ENCODE data around the gene SRMS.
A peak's percentile ranks its signal among the peaks of the same experiment; 100 is the strongest.
"Not testable (repeated sequence)": the region's sequence is repeated elsewhere in the genome, so short reads cannot be mapped to it uniquely, and the experiment has no call there.

SRMS gene

DNA sequence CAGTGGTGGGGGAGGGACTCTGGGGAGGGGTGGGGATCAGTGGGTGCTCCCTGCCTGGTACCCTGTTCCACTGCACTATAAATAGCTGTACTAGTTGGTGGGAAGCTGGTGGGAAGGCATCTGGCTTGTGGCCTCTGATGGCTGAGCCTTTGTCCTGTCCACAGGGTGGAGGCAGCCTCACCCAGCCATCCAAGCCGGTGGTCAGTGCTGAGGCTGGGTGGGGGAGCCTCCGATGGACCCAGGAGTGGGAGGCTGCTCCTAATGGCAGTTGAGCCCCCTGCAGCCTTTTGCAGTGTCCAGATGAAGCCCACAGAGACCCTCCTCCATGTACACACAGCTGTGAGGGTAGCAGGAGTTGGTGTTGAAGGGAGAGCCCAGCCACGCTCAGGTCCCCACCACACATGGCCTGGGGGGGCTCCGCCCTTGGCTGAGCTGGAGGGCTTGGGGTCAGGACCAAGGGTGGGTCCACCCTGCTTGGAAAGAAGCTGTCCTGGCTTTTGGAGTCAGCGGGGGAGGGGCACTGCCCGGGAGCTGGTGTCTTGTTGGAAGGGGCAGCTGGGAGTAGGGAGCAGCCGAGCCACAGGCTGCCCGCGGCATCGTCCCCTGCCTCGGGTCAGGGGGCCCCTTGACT, 24.5 kb downstream of the SRMS start:
- Mint-ChIP-seq H3K4me3 (peak overlapping the region; percentile 17 to 90), H3K36me3 (peaks cover 20 to 30% of the 10 kb centered on the region in 2 donors), H3K4me1 (peaks cover 22 to 60% of the 10 kb centered on the region in 2 donors), H3K27me3 (no peaks in the 10 kb centered on the region), H3K27ac (peak overlapping the region; percentile 60), H3K9me3 (peaks cover 5 to 6% of the 10 kb centered on the region in 2 donors)
- no peak for ATAC-seq (replicated peaks)
- DNase-seq, result no peak

DNA sequence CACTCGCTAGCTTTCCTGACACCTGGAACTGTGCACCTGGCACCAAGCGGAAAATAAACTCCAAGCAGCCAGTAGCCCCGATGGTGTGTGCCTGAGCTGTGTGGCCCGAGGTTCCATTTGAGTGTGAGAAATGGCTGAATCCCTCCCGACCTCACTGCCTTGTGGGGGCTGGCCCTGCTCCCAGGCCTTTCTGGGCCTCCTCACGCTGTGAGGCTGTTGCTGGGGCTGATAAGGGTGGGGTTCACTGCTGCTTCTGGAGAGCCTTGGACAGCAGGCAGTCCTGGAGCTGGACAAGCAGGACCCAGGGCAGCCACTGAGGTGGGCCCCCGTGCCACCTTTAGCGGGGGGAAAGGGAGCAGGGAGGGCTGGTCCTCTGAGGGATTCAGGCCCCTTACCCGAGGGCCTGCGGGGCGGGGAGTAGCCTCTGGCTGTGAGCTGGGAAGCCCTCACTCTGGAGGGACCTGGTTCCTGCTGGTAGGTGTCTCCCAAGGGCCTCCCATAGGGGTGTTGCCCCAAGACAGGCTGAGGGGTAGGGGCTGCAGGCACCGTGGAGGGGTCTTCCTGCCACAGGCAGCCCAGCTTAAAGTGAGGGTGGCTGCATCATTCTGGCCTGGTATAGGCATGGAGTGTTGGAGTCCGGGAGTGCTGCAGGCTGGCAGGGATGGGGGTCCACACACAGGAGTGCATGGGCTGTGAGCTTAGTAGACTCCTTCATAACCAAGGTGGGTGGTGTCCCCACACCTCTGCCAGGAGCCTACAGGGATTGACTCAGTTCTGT, 25.3 kb downstream of the SRMS start:
- Mint-ChIP-seq H3K4me1 (peaks cover 22 to 60% of the 10 kb centered on the region in 2 donors), H3K9me3 (peaks cover 5 to 6% of the 10 kb centered on the region in 2 donors), H3K36me3 (peaks cover 20 to 30% of the 10 kb centered on the region in 2 donors), H3K27me3 (no peaks in the 10 kb centered on the region), H3K4me3 (peak overlapping the region; percentile 63 to 90), H3K27ac (peak overlapping the region; percentile 90)
- no peak for DNase-seq
- ATAC-seq (replicated peaks), result no peak

GRCh38 chr20:63521602-63522001, 25.9 kb downstream of the SRMS start:
- H3K27ac Mint-ChIP-seq, result peak overlapping the region; percentile 79
- H3K27me3 Mint-ChIP-seq, result no peaks in the 10 kb centered on the region
- ATAC-seq (replicated peaks), result no peak
- H3K36me3 Mint-ChIP-seq, result peaks cover 20 to 30% of the 10 kb centered on the region in 2 donors
- H3K4me1 Mint-ChIP-seq, result peaks cover 22 to 54% of the 10 kb centered on the region in 2 donors
- peak overlapping the region; percentile 89 to 90 for H3K4me3 Mint-ChIP-seq
- H3K9me3 Mint-ChIP-seq, result peaks cover 5 to 6% of the 10 kb centered on the region in 2 donors
- DNase-seq, result no peak

- H3K4me3 Mint-ChIP-seq, result peak overlapping the region; percentile 89 to 90
- H3K36me3 Mint-ChIP-seq, result peaks cover 20 to 30% of the 10 kb centered on the region in 2 donors
- H3K9me3 Mint-ChIP-seq, result peaks cover 5 to 6% of the 10 kb centered on the region in 2 donors
- H3K27ac Mint-ChIP-seq, result peak overlapping the region; percentile 79
- no peaks in the 10 kb centered on the region for H3K27me3 Mint-ChIP-seq
- DNase-seq (peak; percentile 66), ATAC-seq (replicated peaks) (peak; percentile 72 to 75)
- peaks cover 22 to 49% of the 10 kb centered on the region in 2 donors for H3K4me1 Mint-ChIP-seq
Observed at GRCh38 chr20:63520934-63521601, 26.5 kb downstream of the SRMS start.

DNA sequence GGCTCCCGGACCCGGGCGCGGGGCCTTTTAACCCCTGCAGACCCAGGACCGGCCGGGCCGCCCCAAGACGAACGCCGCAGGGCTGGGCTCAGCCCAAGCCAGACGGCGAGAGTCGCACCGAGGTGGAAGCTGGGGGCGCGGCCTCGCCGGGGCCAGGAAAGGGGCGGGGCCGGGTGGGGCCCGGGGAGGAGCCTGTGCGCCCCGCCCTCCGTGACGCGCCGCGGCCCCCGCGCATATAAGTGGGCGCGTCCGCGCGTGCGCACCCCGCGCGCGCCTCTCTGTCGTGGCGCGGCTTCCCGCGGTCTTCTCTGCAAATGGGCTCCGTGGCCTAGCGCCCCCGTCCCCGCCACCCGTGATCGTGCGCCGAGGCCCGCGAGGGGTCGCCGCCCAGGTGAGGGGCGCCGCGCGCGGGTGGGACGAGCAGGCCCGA, 27.0 kb downstream of the SRMS start, which contains the start of gene PPDPF:
Gene PPDPF (plus strand): TSS at position 262 of the 430 bp plus-strand sequence. CDS start 544 bp downstream, outside the sequence.
- Mint-ChIP-seq H3K27ac (peak within 1 kb of the TSS; percentile 79), H3K27me3 (no peaks in the 10 kb centered on the region), H3K4me1 (peaks cover 19 to 43% of the 10 kb centered on the region in 2 donors), H3K9me3 (peaks cover 5 to 6% of the 10 kb centered on the region in 2 donors), H3K36me3 (peaks cover 20 to 30% of the 10 kb centered on the region in 2 donors), H3K4me3 (peak within 1 kb of the TSS; percentile 89 to 90)
- ATAC-seq (replicated peaks) (peak; percentile 84), DNase-seq (peak; percentile 78)

GRCh38 chr20:63519668-63520503, 27.7 kb downstream of the SRMS start:
- DNase-seq (no peak), ATAC-seq (replicated peaks) (peak; percentile 54 to 62)
- Mint-ChIP-seq H3K27me3 (peaks cover 0 to 4% of the 10 kb centered on the region in 2 donors), H3K4me1 (peaks cover 16 to 38% of the 10 kb centered on the region in 2 donors), H3K27ac (peak overlapping the region; percentile 31), H3K9me3 (peaks cover 5 to 8% of the 10 kb centered on the region in 2 donors), H3K36me3 (peaks cover 20 to 30% of the 10 kb centered on the region in 2 donors), H3K4me3 (peak overlapping the region; percentile 77 to 87)

DNA sequence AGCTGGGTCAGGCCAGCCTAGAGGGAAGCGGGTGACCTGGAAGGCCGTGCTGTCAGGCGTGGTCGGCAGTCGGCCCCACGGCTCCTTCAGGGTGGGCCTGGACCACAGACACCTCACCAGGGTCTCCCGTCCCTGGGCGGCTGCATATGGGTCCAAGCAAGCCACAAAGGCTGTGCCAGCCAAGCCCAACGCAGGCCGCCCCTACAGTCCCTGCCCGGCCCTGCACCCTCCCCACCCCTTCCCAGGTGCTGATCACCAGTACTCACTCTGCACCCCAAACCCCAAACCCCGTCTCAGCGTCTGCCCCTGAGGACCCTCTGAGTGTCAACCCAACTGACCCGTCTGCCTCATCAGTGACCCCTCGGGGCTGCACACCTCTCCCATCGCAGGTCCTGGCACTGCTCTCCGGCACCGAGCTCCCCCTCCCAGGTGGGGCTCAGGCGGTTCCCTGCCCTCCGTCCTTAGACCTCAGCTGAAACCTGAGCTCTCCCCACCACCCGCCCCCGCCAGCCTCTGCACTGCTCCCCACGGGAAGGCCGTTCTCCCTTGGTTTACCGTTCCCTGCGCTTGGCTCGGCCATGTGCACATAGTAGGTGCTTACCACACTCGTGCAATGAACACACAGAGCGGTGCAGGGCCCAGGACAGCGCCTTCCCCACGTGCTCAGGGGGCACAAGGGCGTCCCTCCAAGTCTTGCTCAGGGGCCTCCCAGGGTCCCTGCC, 28.4 kb downstream of the SRMS start:
- peaks cover 8 to 10% of the 10 kb centered on the region in 2 donors for H3K9me3 Mint-ChIP-seq
- peaks cover 0 to 4% of the 10 kb centered on the region in 2 donors for H3K27me3 Mint-ChIP-seq
- H3K36me3 Mint-ChIP-seq, result peaks cover 18 to 29% of the 10 kb centered on the region in 2 donors
- no peak for DNase-seq
- peak overlapping the region; percentile 77 to 87 for H3K4me3 Mint-ChIP-seq
- ATAC-seq (replicated peaks), result no peak
- H3K4me1 Mint-ChIP-seq, result peaks cover 15 to 30% of the 10 kb centered on the region in 2 donors
- H3K27ac Mint-ChIP-seq, result peak overlapping the region; percentile 25

- Mint-ChIP-seq H3K4me3 (no peak overlapping the region), H3K4me1 (peaks cover 12 to 24% of the 10 kb centered on the region in 2 donors)
- no peak for DNase-seq
Observed at GRCh38 chr20:63518351-63518861, 29.1 kb downstream of the SRMS start.

DNA sequence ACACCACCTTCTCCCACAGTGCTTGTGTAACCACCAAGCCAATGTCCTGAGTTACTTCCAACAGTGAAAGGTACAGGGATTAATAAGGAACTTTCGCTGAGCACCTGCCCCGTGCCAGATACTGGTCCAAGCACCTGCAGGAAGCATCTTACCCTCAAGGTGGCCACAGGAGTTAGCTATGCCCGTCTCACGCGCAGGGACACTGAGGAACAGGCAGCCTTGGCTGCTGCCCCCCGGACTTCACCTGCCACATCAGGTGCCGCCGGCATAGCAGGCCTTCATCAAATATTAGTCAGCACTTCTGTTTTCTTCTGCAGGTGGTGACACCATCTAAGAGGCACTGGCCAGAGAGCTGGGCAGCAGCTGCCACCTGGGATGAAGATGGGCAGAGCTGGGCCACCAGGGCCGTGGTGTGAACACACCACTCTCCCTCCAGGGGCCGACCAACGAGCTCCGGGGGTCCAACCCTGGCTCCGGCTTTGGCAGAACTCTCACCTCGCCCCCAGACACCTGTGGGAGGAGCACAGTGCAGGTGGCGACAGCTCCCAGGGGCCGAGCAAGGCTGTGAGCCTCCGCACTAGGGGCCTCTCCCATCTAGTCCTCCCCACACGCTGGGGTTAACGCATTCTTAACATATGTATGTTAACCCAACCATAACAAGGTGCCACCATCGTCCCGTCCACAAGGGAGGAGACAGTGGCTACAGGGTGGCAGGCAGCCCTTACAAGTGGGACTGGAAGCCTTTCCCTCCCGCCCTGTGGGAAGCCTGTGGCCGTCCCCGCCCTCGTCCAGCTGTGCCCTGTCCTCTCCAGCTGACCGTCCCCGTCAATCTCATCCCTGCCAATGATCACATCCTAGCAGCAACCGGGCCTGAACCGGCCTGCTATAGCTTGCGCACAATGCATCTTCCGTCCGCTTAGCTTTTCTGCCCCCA, 29.9 kb downstream of the SRMS start:
- DNase-seq, result no peak
- no peak overlapping the region for H3K27ac Mint-ChIP-seq
- peaks cover 10 to 14% of the 10 kb centered on the region in 2 donors for H3K27me3 Mint-ChIP-seq

More at GRCh38 chr20:63518351-63518861, 29.1 kb downstream of the SRMS start:
- Mint-ChIP-seq H3K27me3 (peaks cover 3 to 6% of the 10 kb centered on the region in 2 donors), H3K27ac (no peak overlapping the region), H3K9me3 (peaks cover 4 to 6% of the 10 kb centered on the region in 2 donors), H3K36me3 (peaks cover 11 to 23% of the 10 kb centered on the region in 2 donors)
- no peak for ATAC-seq (replicated peaks)

GRCh38 chr20:63514520-63514919, 33.0 kb downstream of the SRMS start:
- H3K4me1 Mint-ChIP-seq, H3K27ac Mint-ChIP-seq, H3K4me3 Mint-ChIP-seq, DNase-seq, H3K9me3 Mint-ChIP-seq: not testable (repeated sequence)
- Mint-ChIP-seq H3K27me3 (peaks cover 28 to 33% of the 10 kb centered on the region in 2 donors), H3K36me3 (peaks cover 2 to 11% of the 10 kb centered on the region in 2 donors)
- ATAC-seq (replicated peaks), result peak; percentile 27 to 38

More for the DNA sequence above, 29.9 kb downstream of the SRMS start:
- peaks cover 4 to 6% of the 10 kb centered on the region in 2 donors for H3K9me3 Mint-ChIP-seq
- H3K4me1 Mint-ChIP-seq, result peaks cover 11 to 21% of the 10 kb centered on the region in 2 donors
- H3K36me3 Mint-ChIP-seq, result peaks cover 5 to 22% of the 10 kb centered on the region in 2 donors
- H3K4me3 Mint-ChIP-seq, result no peak overlapping the region
- ATAC-seq (replicated peaks), result no peak

DNA sequence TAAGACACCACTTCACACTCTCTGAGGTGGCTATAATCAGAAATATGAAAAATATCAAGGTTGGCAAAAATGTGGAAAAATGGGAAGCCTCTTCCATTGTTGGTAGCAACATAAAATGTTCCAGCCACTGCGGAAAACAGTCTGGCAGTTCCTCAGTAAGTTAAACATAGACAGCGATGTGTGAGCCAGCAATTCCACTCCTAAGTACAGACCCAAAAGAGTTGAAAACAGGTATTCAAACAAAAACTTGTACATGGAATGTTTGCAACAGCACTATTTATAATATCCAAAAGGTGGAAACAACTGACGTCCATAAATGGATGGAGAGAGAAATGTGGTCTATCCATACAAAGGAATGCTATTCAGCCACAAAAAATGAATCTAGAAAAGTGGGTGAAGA, 34.3 kb downstream of the SRMS start:
- peaks cover 38 to 43% of the 10 kb centered on the region in 2 donors for H3K27me3 Mint-ChIP-seq
- H3K4me1 Mint-ChIP-seq, result peaks cover 0 to 3% of the 10 kb centered on the region in 2 donors
- H3K4me3 Mint-ChIP-seq, result no peak overlapping the region
- H3K36me3 Mint-ChIP-seq, result peaks cover 2 to 11% of the 10 kb centered on the region in 2 donors
- peaks cover 4% of the 10 kb centered on the region in 2 donors for H3K9me3 Mint-ChIP-seq
- no peak for DNase-seq
- no peak overlapping the region for H3K27ac Mint-ChIP-seq
- ATAC-seq (replicated peaks), result no peak

- H3K27me3 Mint-ChIP-seq, result peaks cover 44 to 66% of the 10 kb centered on the region in 2 donors
- no peak overlapping the region for H3K4me3 Mint-ChIP-seq
- no peak for ATAC-seq (replicated peaks)
- H3K36me3 Mint-ChIP-seq, result peaks cover 0 to 11% of the 10 kb centered on the region in 2 donors
- H3K4me1 Mint-ChIP-seq, result peaks cover 0 to 2% of the 10 kb centered on the region in 2 donors
- no peak overlapping the region for H3K27ac Mint-ChIP-seq
- no peak for DNase-seq
- peaks cover 4 to 10% of the 10 kb centered on the region in 2 donors for H3K9me3 Mint-ChIP-seq
Observed at GRCh38 chr20:63509088-63509564, 38.4 kb downstream of the SRMS start.

Data from stimulated activated naive B cell treated with anti-CD40 and anti-IgM and Interleukin-4, amounts not matched to agents 10 μg/mL and 1 μg/mL and 100 μg/mL, for 72 hours (primary cell).